ENCODE measurements around the gene CARD9.
A peak's percentile ranks its signal among the peaks of the same experiment; 100 is the strongest.

Gene CARD9

GRCh38 chr9:136402067-136402466, 28.6 kb upstream of the CARD9 start:
- no peak overlapping the region for H3K27ac ChIP-seq (ENCODE audit: insufficient read depth, low read length, poor library complexity, severe bottlenecking)
- no peak overlapping the region for H3K4me3 ChIP-seq (ENCODE audit: insufficient read depth, low read depth, low read length, poor library complexity, severe bottlenecking)
- H3K9me3 ChIP-seq (ENCODE audit: control insufficient read depth, low read length): no peaks in the 10 kb centered on the region
- H3K4me1 ChIP-seq (ENCODE audit: control insufficient read depth, insufficient read depth, low read length, poor library complexity, severe bottlenecking): peaks cover 50% of the 10 kb centered on the region
- H3K27me3 ChIP-seq (replicated peaks; ENCODE audit: control insufficient read depth, insufficient read depth, low read length, poor library complexity, severe bottlenecking): no peaks in the 10 kb centered on the region
- DNase-seq: no peak
- peaks cover 18% of the 10 kb centered on the region for H3K36me3 ChIP-seq (ENCODE audit: control insufficient read depth, insufficient read depth, low read length)

- no peaks in the 10 kb centered on the region for H3K27me3 ChIP-seq (replicated peaks; ENCODE audit: control insufficient read depth, insufficient read depth, low read length, poor library complexity, severe bottlenecking)
- no peak overlapping the region for H3K27ac ChIP-seq (ENCODE audit: insufficient read depth, low read length, poor library complexity, severe bottlenecking)
- peaks cover 21% of the 10 kb centered on the region for H3K36me3 ChIP-seq (ENCODE audit: control insufficient read depth, insufficient read depth, low read length)
- no peak for DNase-seq
- H3K9me3 ChIP-seq (ENCODE audit: control insufficient read depth, low read length): no peaks in the 10 kb centered on the region
- peaks cover 50% of the 10 kb centered on the region for H3K4me1 ChIP-seq (ENCODE audit: control insufficient read depth, insufficient read depth, low read length, poor library complexity, severe bottlenecking)
- no peak overlapping the region for H3K4me3 ChIP-seq (ENCODE audit: insufficient read depth, low read depth, low read length, poor library complexity, severe bottlenecking)
Measured at GRCh38 chr9:136401173-136401922, 27.9 kb upstream of the CARD9 start.

GRCh38 chr9:136400038-136400834, 26.8 kb upstream of the CARD9 start, which contains the start of gene SNAPC4:
Gene SNAPC4 (minus strand): TSS chr9:136400170. CDS start chr9:136398428, 1,742 bp downstream.
- DNase-seq: peak; percentile 71 to 79 (median 71)
- H3K4me1 ChIP-seq (ENCODE audit: control insufficient read depth, insufficient read depth, low read length, poor library complexity, severe bottlenecking): peaks cover 45% of the 10 kb centered on the region
- H3K4me3 ChIP-seq (ENCODE audit: insufficient read depth, low read depth, low read length, poor library complexity, severe bottlenecking): peak within 1 kb of the TSS; percentile 81
- peaks cover 20% of the 10 kb centered on the region for H3K36me3 ChIP-seq (ENCODE audit: control insufficient read depth, insufficient read depth, low read length)
- peak within 1 kb of the TSS; percentile 51 for H3K27ac ChIP-seq (ENCODE audit: insufficient read depth, low read length, poor library complexity, severe bottlenecking)
- H3K27me3 ChIP-seq (replicated peaks; ENCODE audit: control insufficient read depth, insufficient read depth, low read length, poor library complexity, severe bottlenecking): no peaks in the 10 kb centered on the region
- no peaks in the 10 kb centered on the region for H3K9me3 ChIP-seq (ENCODE audit: control insufficient read depth, low read length)

DNA sequence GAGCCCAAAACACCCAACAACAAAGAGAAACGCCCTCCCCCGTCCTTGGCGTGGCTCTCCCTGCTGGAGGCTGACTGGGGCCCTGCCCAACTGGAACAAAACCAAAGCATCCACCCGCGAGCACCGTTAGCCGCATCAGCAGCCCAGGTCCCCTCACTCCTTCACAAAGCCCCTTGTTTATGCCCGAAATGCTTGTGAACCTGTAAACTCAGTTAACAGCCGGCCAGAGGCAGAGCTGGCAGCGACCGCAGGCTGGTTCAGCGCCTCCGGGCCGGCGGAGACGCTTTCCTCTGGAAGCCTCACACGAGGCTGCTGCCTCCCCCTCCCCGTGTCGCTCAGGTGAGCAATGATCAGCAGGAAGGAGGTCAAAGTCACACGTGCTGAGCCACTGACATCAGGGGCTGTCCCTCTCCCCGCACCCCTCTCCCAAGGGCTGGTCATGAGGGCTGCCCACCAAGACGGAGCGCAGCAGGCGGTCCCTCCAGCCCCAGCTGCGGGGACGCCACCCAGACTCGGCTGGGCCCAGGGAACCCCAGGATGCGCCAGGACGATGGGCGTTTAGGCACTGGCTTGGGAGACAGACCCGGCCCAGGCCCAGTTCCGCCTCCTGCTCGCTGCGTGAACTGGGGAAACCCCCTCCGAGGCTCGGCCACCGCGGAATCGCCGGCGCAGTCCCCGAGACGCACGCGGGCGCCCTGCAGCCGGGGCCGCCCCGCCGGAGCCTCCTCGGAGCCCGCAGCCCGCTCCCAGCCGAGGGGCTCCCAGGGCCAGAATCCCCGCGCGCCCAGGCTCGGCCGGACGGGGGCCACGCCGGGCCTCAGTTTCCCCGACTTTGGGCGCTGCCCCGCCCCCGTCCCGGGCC, 25.9 kb upstream of the CARD9 start:
- DNase-seq: peak; percentile 20 to 45 (median 25)
- Histone ChIP-seq H3K27ac (ENCODE audit: insufficient read depth, low read length, poor library complexity, severe bottlenecking) (peak overlapping the region; percentile 51), H3K27me3 (replicated peaks; ENCODE audit: control insufficient read depth, insufficient read depth, low read length, poor library complexity, severe bottlenecking) (no peaks in the 10 kb centered on the region), H3K9me3 (ENCODE audit: control insufficient read depth, low read length) (no peaks in the 10 kb centered on the region), H3K4me1 (ENCODE audit: control insufficient read depth, insufficient read depth, low read length, poor library complexity, severe bottlenecking) (peaks cover 37% of the 10 kb centered on the region), H3K4me3 (ENCODE audit: insufficient read depth, low read depth, low read length, poor library complexity, severe bottlenecking) (peak overlapping the region; percentile 81), H3K36me3 (ENCODE audit: control insufficient read depth, insufficient read depth, low read length) (peaks cover 24% of the 10 kb centered on the region)

- H3K27ac ChIP-seq (ENCODE audit: insufficient read depth, low read length, poor library complexity, severe bottlenecking): no peak overlapping the region
- H3K36me3 ChIP-seq (ENCODE audit: control insufficient read depth, insufficient read depth, low read length): peaks cover 34% of the 10 kb centered on the region
- DNase-seq: no peak
- no peak overlapping the region for H3K4me3 ChIP-seq (ENCODE audit: insufficient read depth, low read depth, low read length, poor library complexity, severe bottlenecking)
- peaks cover 26% of the 10 kb centered on the region for H3K4me1 ChIP-seq (ENCODE audit: control insufficient read depth, insufficient read depth, low read length, poor library complexity, severe bottlenecking)
- no peaks in the 10 kb centered on the region for H3K9me3 ChIP-seq (ENCODE audit: control insufficient read depth, low read length)
- H3K27me3 ChIP-seq (replicated peaks; ENCODE audit: control insufficient read depth, insufficient read depth, low read length, poor library complexity, severe bottlenecking): no peaks in the 10 kb centered on the region
Measured at GRCh38 chr9:136398286-136398685, 24.8 kb upstream of the CARD9 start.

DNA sequence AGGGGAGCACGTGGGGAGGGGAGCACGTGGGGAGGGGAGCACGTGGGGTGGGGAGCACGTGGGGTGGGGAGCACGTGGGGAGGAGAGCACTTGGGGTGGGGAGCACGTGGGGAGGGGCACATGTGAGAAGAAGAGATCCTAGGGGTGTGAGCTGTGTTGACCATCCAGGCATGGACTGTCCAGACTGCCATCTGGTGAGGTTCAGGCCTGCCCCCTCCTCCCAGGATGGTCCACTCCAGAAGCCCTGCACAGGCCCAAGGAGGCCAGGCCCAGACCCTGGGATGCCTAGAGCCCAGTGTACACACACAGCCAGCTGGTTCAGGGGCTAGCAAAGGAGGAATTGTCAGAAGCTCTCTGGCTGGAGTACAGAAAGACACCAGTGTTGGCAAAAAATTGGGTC, 24.2 kb upstream of the CARD9 start:
- no peak overlapping the region for H3K27ac ChIP-seq (ENCODE audit: insufficient read depth, low read length, poor library complexity, severe bottlenecking)
- peaks cover 22% of the 10 kb centered on the region for H3K4me1 ChIP-seq (ENCODE audit: control insufficient read depth, insufficient read depth, low read length, poor library complexity, severe bottlenecking)
- no peaks in the 10 kb centered on the region for H3K9me3 ChIP-seq (ENCODE audit: control insufficient read depth, low read length)
- no peak for DNase-seq
- H3K36me3 ChIP-seq (ENCODE audit: control insufficient read depth, insufficient read depth, low read length): peaks cover 36% of the 10 kb centered on the region
- no peaks in the 10 kb centered on the region for H3K27me3 ChIP-seq (replicated peaks; ENCODE audit: control insufficient read depth, insufficient read depth, low read length, poor library complexity, severe bottlenecking)
- no peak overlapping the region for H3K4me3 ChIP-seq (ENCODE audit: insufficient read depth, low read depth, low read length, poor library complexity, severe bottlenecking)

GRCh38 chr9:136396219-136396515, 22.7 kb upstream of the CARD9 start:
- no peak overlapping the region for H3K4me3 ChIP-seq (ENCODE audit: insufficient read depth, low read depth, low read length, poor library complexity, severe bottlenecking)
- H3K27ac ChIP-seq (ENCODE audit: insufficient read depth, low read length, poor library complexity, severe bottlenecking): no peak overlapping the region
- no peaks in the 10 kb centered on the region for H3K9me3 ChIP-seq (ENCODE audit: control insufficient read depth, low read length)
- no peaks in the 10 kb centered on the region for H3K27me3 ChIP-seq (replicated peaks; ENCODE audit: control insufficient read depth, insufficient read depth, low read length, poor library complexity, severe bottlenecking)
- no peak for DNase-seq
- H3K4me1 ChIP-seq (ENCODE audit: control insufficient read depth, insufficient read depth, low read length, poor library complexity, severe bottlenecking): peaks cover 20% of the 10 kb centered on the region
- H3K36me3 ChIP-seq (ENCODE audit: control insufficient read depth, insufficient read depth, low read length): peaks cover 49% of the 10 kb centered on the region

DNA sequence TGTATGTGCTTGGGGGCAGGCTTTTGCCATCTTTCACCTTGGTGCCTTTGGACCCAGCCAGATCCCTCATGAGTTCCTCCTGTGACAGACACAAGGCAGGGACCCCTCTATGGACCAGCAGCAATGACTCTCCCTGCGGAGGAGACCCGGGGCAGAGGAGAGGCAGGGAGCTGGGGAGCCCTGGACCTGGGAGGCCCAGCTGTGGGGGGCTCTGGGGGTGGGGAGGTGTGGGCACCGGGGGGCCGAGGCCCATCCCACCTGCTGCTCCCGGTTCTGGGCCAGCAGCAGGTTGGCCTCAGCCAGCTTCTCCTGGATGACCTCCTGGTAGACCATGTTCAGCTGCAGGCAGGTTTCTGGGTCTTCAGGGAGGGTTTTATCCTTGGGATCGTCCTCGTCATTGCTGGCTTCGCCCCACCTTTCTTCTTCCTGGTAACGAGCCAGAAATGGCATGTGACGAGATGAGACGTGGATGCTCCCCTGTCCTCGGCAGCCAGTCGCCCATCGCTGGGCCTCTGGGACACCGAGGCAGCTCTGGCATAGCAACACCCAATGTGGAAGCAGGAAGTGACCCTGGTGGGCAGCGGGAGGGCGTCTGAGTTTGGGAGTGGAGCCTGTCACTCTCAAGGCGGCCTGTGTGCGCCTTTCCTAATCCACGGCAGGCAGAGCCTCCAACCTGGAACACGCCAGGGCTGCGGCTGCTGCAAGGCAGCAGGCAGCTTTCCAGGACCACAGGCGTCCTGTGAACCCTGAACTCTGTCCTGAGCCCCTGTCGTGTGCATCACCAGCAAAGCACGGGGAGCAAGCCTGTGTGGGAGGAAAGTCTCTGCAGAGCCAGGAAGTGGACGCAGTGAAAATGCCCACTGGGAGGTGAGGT, 22.1 kb upstream of the CARD9 start:
- no peaks in the 10 kb centered on the region for H3K9me3 ChIP-seq (ENCODE audit: control insufficient read depth, low read length)
- no peaks in the 10 kb centered on the region for H3K27me3 ChIP-seq (replicated peaks; ENCODE audit: control insufficient read depth, insufficient read depth, low read length, poor library complexity, severe bottlenecking)
- H3K4me1 ChIP-seq (ENCODE audit: control insufficient read depth, insufficient read depth, low read length, poor library complexity, severe bottlenecking): peaks cover 17% of the 10 kb centered on the region
- DNase-seq: no peak
- H3K4me3 ChIP-seq (ENCODE audit: insufficient read depth, low read depth, low read length, poor library complexity, severe bottlenecking): no peak overlapping the region
- peaks cover 52% of the 10 kb centered on the region for H3K36me3 ChIP-seq (ENCODE audit: control insufficient read depth, insufficient read depth, low read length)
- H3K27ac ChIP-seq (ENCODE audit: insufficient read depth, low read length, poor library complexity, severe bottlenecking): no peak overlapping the region

DNA sequence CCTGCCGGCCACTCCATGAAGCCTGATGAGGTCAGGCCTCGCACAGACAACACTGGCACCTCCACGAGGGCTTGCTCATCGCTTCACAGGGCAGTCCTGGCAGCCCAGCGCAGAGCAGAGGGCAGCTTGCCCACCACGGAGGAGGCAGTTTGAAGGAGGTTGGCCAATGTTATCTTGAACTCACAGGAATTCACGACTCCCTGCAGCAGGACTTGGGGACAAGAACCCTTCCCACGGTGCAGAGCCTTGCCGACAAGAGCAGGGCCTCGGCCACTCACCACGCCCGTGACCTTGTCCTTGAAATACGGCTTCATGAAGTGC, 21.5 kb upstream of the CARD9 start:
- DNase-seq: no peak
- Histone ChIP-seq H3K27ac (ENCODE audit: insufficient read depth, low read length, poor library complexity, severe bottlenecking) (no peak overlapping the region), H3K4me1 (ENCODE audit: control insufficient read depth, insufficient read depth, low read length, poor library complexity, severe bottlenecking) (peaks cover 12% of the 10 kb centered on the region), H3K27me3 (replicated peaks; ENCODE audit: control insufficient read depth, insufficient read depth, low read length, poor library complexity, severe bottlenecking) (no peaks in the 10 kb centered on the region), H3K9me3 (ENCODE audit: control insufficient read depth, low read length) (no peaks in the 10 kb centered on the region), H3K4me3 (ENCODE audit: insufficient read depth, low read depth, low read length, poor library complexity, severe bottlenecking) (no peak overlapping the region), H3K36me3 (ENCODE audit: control insufficient read depth, insufficient read depth, low read length) (peaks cover 53% of the 10 kb centered on the region)
